ENCODE results near the gene LSG1. TPM values are rescaled to one million over a fixed set of nuclear protein-coding genes. Genes with fewer than 3 reads are reported as not detected.

Gene LSG1
- total and polyA plus RNA-seq, 2 of the 13 experiments (the other 11 are each of a cell fraction or from before 2014, with no cell fraction given), result 21.4 to 32.1 TPM

DNA sequence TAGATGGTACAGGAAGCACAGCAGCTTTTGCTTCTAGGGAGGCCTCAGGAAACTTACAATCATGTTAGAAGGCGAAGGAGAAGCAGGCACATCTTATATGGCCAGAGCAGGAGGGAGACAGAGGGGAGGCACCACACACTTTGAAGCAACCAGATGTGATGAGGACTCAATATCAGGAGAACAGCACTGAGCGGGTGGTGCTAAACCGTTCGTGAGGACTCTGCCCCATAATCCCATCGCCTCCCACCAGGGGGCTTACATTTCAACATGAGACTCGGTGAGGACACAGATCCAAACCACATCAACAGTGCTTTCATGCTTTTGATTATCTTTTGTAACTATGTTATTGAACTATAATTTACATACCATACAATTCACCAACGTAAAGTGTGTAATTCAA, 31.2 kb downstream of the LSG1 start (continued):
- TF ChIP-seq, protein P1, sequence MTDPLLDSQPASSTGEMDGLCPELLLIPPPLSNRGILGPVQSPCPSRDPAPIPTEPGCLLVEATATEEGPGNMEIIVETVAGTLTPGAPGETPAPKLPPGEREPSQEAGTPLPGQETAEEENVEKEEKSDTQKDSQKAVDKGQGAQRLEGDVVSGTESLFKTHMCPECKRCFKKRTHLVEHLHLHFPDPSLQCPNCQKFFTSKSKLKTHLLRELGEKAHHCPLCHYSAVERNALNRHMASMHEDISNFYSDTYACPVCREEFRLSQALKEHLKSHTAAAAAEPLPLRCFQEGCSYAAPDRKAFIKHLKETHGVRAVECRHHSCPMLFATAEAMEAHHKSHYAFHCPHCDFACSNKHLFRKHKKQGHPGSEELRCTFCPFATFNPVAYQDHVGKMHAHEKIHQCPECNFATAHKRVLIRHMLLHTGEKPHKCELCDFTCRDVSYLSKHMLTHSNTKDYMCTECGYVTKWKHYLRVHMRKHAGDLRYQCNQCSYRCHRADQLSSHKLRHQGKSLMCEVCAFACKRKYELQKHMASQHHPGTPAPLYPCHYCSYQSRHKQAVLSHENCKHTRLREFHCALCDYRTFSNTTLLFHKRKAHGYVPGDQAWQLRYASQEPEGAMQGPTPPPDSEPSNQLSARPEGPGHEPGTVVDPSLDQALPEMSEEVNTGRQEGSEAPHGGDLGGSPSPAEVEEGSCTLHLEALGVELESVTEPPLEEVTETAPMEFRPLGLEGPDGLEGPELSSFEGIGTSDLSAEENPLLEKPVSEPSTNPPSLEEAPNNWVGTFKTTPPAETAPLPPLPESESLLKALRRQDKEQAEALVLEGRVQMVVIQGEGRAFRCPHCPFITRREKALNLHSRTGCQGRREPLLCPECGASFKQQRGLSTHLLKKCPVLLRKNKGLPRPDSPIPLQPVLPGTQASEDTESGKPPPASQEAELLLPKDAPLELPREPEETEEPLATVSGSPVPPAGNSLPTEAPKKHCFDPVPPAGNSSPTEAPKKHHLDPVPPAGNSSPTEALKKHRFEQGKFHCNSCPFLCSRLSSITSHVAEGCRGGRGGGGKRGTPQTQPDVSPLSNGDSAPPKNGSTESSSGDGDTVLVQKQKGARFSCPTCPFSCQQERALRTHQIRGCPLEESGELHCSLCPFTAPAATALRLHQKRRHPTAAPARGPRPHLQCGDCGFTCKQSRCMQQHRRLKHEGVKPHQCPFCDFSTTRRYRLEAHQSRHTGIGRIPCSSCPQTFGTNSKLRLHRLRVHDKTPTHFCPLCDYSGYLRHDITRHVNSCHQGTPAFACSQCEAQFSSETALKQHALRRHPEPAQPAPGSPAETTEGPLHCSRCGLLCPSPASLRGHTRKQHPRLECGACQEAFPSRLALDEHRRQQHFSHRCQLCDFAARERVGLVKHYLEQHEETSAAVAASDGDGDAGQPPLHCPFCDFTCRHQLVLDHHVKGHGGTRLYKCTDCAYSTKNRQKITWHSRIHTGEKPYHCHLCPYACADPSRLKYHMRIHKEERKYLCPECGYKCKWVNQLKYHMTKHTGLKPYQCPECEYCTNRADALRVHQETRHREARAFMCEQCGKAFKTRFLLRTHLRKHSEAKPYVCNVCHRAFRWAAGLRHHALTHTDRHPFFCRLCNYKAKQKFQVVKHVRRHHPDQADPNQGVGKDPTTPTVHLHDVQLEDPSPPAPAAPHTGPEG (CRISPR knock-in tag; IDR thresholded peaks at IDR 0.05), result no peak
- TF ChIP-seq ZBTB42 (CRISPR knock-in tag; IDR thresholded peaks at IDR 0.05) (no peak), ATF1 (CRISPR knock-in tag; IDR thresholded peaks at IDR 0.05) (no peak), HNF4A (CRISPR knock-in tag; IDR thresholded peaks at IDR 0.05) (peak; percentile 37; the same call in 1 of the 2 replicates)
- TF ChIP-seq, protein P2, sequence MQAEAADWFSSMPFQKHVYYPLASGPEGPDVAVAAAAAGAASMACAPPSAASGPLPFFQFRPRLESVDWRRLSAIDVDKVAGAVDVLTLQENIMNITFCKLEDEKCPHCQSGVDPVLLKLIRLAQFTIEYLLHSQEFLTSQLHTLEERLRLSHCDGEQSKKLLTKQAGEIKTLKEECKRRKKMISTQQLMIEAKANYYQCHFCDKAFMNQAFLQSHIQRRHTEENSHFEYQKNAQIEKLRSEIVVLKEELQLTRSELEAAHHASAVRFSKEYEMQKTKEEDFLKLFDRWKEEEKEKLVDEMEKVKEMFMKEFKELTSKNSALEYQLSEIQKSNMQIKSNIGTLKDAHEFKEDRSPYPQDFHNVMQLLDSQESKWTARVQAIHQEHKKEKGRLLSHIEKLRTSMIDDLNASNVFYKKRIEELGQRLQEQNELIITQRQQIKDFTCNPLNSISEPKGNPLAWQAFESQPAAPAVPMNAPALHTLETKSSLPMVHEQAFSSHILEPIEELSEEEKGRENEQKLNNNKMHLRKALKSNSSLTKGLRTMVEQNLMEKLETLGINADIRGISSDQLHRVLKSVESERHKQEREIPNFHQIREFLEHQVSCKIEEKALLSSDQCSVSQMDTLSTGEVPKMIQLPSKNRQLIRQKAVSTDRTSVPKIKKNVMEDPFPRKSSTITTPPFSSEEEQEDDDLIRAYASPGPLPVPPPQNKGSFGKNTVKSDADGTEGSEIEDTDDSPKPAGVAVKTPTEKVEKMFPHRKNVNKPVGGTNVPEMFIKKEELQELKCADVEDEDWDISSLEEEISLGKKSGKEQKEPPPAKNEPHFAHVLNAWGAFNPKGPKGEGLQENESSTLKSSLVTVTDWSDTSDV (CRISPR knock-in tag; IDR thresholded peaks at IDR 0.05), result no peak

Data from HepG2 (cell line).